OCI-LY7 (cell line): Measurements from ENCODE around the gene RELCH. TPM values are rescaled to one million over a fixed set of nuclear protein-coding genes. Genes with fewer than 3 reads are reported as not detected.

ENCODE experiments used
- BruUV-seq: library from RNA; stranded (reverse); fragments of 400-500 nt; replicated peaks from 2 replicates; lab custom pipeline; 2021; lab: Mats Ljungman, UMichigan
- CTCF ChIA-PET: fragments of 300-600 bp; sonication (Branson Sonifier 250); formaldehyde crosslinking; loops from one replicate; lab custom pipeline; 2022; ENCODE audit warnings: antibody characterized with exemption; ENCODE audit not compliant: unreplicated experiment; lab: Charles Lee
- POLR2A ChIA-PET: fragments of 300-600 bp; sonication (Branson Sonifier 250); formaldehyde crosslinking; loops from one replicate; lab custom pipeline; 2022; ENCODE audit warnings: antibody characterized with exemption; lab: Charles Lee
- DNase-seq: peaks from one replicate; pipeline ENCODE4 v3.0.0-alpha.2; 2015; ENCODE audit warnings: low spot score
- H2AFZ ChIP-seq: fragments of 200-600 bp; sonication (generic), shearing (Covaris generic); 2 replicates; pipeline ENCODE4 v1.6.1; 2014; ENCODE audit warnings: mild to moderate bottlenecking, antibody characterized with exemption, low read length, moderate library complexity
- H3K27ac ChIP-seq: fragments of 200-600 bp; sonication (generic); 2 replicates; pipeline ENCODE4 v1.5.1; 2014; ENCODE audit warnings: mixed run types, low read depth, mild to moderate bottlenecking, moderate library complexity, low read length, inconsistent platforms; ENCODE audit not compliant: poor library complexity, severe bottlenecking
- H3K36me3 ChIP-seq: fragments of 200-600 bp; sonication (generic); 2 replicates; pipeline ENCODE4 v1.6.1; 2014; ENCODE audit warnings: mild to moderate bottlenecking, antibody characterized with exemption, low read length, moderate library complexity, mixed read lengths; ENCODE audit not compliant: insufficient read depth
- H3K4me1 ChIP-seq: fragments of 200-600 bp; sonication (generic); 2 replicates; pipeline ENCODE4 v1.5.1; 2014; ENCODE audit warnings: mild to moderate bottlenecking, low read length; ENCODE audit not compliant: insufficient read depth, poor library complexity, severe bottlenecking
- H3K4me2 ChIP-seq: fragments of 200-600 bp; sonication (generic); 2 replicates; pipeline ENCODE4 v1.6.1; 2014; ENCODE audit warnings: mild to moderate bottlenecking, low read length
- H3K4me3 ChIP-seq: fragments of 200-600 bp; sonication (generic); 2 replicates; pipeline ENCODE4 v1.5.1; 2014; ENCODE audit warnings: mild to moderate bottlenecking, low read depth, low read length; ENCODE audit not compliant: poor library complexity, severe bottlenecking
- H3K79me2 ChIP-seq: fragments of 200-600 bp; sonication (generic); 2 replicates; pipeline ENCODE4 v1.6.1; 2016; ENCODE audit warnings: low read depth, mild to moderate bottlenecking, low read length, moderate library complexity, mixed read lengths; ENCODE audit not compliant: insufficient read depth
- H3K9me2 ChIP-seq: fragments of 200-600 bp; sonication (generic); 2 replicates; pipeline ENCODE4 v1.6.1; 2016; ENCODE audit warnings: mild to moderate bottlenecking, low read length, mixed read lengths; ENCODE audit not compliant: insufficient read depth
- H3K9me3 ChIP-seq: fragments of 200-600 bp; sonication (generic); 2 replicates; pipeline ENCODE4 v1.6.1; 2014; ENCODE audit warnings: mild to moderate bottlenecking, mixed run types, low read length, mixed read lengths
- H4K20me1 ChIP-seq: fragments of 200-600 bp; sonication (generic); 2 replicates; pipeline ENCODE4 v1.6.1; 2014; ENCODE audit warnings: mild to moderate bottlenecking, antibody characterized with exemption, low read length, moderate library complexity, mixed read lengths; ENCODE audit not compliant: insufficient read depth
- EZH2phosphoT487 ChIP-seq: fragments of 200-600 bp; sonication (generic); IDR thresholded peaks from 2 replicates; pipeline ENCODE4 v1.6.1; 2018; ENCODE audit warnings: low read depth, borderline replicate concordance, mild to moderate bottlenecking, mixed run types, antibody characterized with exemption, low read length, moderate library complexity, mixed read lengths
- intact Hi-C: fragments of 100-400 bp; cut with micrococcal nuclease; formaldehyde crosslinking; loops from one replicate; pipeline ENCODE4 v1.10.0; 2022; ENCODE audit not compliant: unreplicated experiment
- small RNA-seq: library from RNA; depleted of rRNA; stranded (forward); fragments of <200 nt; gene quantifications from one replicate; pipeline ENCODE3, GENCODE V24; 2014
- total RNA-seq, 2 experiments: library from RNA; depleted of rRNA in 1 of 2; stranded (reverse); fragments of >200 nt in 1 of 2; shearing (Covaris generic) in 1 of 2; gene quantifications; 2 replicates each; pipeline ENCODE4 v1.2.3, GENCODE V29; 2014 to 2022
- TF ChIP-seq, protein P1 (sequence below): fragments of 200-600 bp; sonication (generic); conservative IDR thresholded peaks from 2 replicates; pipeline ENCODE4 v1.5.1; 2014; ENCODE audit warnings: mild to moderate bottlenecking, antibody characterized with exemption, low read length, moderate library complexity, mixed read lengths

Gene RELCH
- total RNA-seq, 2 experiments from 2014 or later, result 21.2 to 23.1 TPM

DNA sequence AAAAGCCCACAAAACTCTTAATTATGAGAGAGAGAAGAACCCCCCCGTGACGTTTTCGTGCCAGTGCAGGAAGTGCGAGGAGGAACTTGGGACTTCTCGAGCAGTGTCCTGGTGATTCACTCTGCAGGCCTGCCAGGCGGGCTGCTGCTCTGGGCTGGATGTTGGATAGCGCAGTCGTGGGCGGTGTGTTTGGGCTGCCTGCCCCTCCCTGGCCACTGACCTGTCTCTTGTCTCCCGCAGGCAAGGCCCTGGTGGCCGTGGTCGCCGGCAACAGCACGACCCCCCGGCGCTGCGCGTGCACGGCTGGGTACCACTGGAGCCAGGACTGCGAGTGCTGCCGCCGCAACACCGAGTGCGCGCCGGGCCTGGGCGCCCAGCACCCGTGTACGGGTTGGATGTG lies 167.1 kb downstream of the RELCH start:
- Histone ChIP-seq H3K79me2 (no peaks in the 10 kb centered on the region), H3K9me3 (no peaks in the 10 kb centered on the region), H3K27ac (no peak overlapping the region), H2AFZ (no peak overlapping the region), H3K4me1 (no peaks in the 10 kb centered on the region), H3K4me2 (no peak overlapping the region), H3K36me3 (no peaks in the 10 kb centered on the region), H4K20me1 (no peaks in the 10 kb centered on the region), H3K4me3 (no peak overlapping the region), H3K9me2 (no peaks in the 10 kb centered on the region)
- intact Hi-C loops, result no loop called here
- BruUV-seq, result no TSS peak
- ChIA-PET POLR2A (no interaction called here), CTCF (no interaction called here)
- TF ChIP-seq, protein P1, sequence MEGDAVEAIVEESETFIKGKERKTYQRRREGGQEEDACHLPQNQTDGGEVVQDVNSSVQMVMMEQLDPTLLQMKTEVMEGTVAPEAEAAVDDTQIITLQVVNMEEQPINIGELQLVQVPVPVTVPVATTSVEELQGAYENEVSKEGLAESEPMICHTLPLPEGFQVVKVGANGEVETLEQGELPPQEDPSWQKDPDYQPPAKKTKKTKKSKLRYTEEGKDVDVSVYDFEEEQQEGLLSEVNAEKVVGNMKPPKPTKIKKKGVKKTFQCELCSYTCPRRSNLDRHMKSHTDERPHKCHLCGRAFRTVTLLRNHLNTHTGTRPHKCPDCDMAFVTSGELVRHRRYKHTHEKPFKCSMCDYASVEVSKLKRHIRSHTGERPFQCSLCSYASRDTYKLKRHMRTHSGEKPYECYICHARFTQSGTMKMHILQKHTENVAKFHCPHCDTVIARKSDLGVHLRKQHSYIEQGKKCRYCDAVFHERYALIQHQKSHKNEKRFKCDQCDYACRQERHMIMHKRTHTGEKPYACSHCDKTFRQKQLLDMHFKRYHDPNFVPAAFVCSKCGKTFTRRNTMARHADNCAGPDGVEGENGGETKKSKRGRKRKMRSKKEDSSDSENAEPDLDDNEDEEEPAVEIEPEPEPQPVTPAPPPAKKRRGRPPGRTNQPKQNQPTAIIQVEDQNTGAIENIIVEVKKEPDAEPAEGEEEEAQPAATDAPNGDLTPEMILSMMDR, result no peak
- no peak for TF ChIP-seq EZH2phosphoT487
- DNase-seq, result no peak

DNA sequence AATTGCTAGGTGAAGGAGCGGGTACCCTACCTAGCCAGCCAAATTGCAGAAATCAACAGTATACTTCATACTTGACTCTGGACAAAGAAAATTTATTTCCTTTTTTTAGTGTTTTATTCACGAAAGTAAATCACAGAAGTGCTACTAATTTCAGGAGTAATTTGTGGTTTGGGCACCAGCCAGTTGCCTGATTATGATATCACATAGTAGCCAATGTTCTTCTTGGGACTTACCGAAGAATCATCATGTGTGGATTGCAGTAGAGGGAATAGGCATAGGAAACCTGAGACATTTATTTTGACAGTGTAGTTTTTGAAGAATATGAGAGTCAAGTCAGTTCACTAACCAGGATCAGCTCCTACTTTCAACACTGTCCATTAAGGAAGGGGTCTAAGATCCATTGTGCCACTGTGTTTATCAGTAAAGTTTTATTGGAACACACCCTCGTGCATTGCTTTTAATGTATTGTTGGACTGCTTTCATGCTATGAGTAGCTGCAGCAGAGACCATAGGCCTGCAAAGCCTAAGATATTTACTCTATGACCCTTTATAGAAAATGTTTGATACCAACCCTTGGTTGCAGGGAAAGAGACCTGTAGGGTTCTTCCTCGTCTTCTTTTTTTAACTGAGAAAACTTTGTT lies 170.1 kb downstream of the RELCH start:
- Histone ChIP-seq H4K20me1 (no peaks in the 10 kb centered on the region), H3K9me2 (no peaks in the 10 kb centered on the region), H2AFZ (no peak overlapping the region), H3K36me3 (no peaks in the 10 kb centered on the region), H3K4me1 (no peaks in the 10 kb centered on the region), H3K4me2 (no peak overlapping the region), H3K4me3 (no peak overlapping the region), H3K9me3 (no peaks in the 10 kb centered on the region), H3K79me2 (no peaks in the 10 kb centered on the region), H3K27ac (no peak overlapping the region)
- ChIA-PET POLR2A (interaction anchor here (0.6 kb wide), 1 partner anchor 29 kb away, joined by 5 read pairs; no protein-coding TSS in a partner anchor), CTCF (no interaction called here)
- no TSS peak for BruUV-seq
- intact Hi-C loops, result no loop called here
- no peak for DNase-seq
- TF ChIP-seq EZH2phosphoT487, result no peak
- TF ChIP-seq, protein P1, result no peak

Small RNA genes lying within 50 kb of the gene (small RNA-seq; reads per million reads assigned to genes)
- not detected for gene RF00019

Other genes starting within 250 kb of the RELCH start
- gene PIGN, start 199 bp upstream of the RELCH start, total RNA-seq (2014; rRNA removed; shearing (Covaris generic)), result 9.9 and 10.9 TPM in 2 replicates
- 21.6 and 23.7 TPM in 2 replicates for gene PIGN, start 199 bp upstream of the RELCH start, total RNA-seq (2022)
- gene TNFRSF11A, start 138.1 kb downstream of the RELCH start, total RNA-seq (2014; rRNA removed; shearing (Covaris generic)), result not detected in 2 replicates
- gene TNFRSF11A, start 138.1 kb downstream of the RELCH start, total RNA-seq (2022), result not detected in 2 replicates